Measurements from ENCODE around the gene ARX. TPM values are rescaled to one million over a fixed set of nuclear protein-coding genes. Genes with fewer than 3 reads are reported as not detected.

The ARX gene
- total and polyA plus RNA-seq, 2 donors (not counting 3 experiments of a cell fraction or from before 2014, with no cell fraction given), result not detected

- peaks cover 0 to 3% of the 10 kb centered on the region in 2 experiments for H3K27me3 ChIP-seq (ENCODE audit: control insufficient read depth in 2 of 2, insufficient read depth in 2 of 2, low read length in 2 of 2)
- no peaks in the 10 kb centered on the region for H3K9me3 ChIP-seq (replicated peaks; ENCODE audit: control insufficient read depth, insufficient read depth, low read length)
- ChIA-PET POLR2A (no interaction called here), CTCF (no interaction called here)
- H3K4me1 ChIP-seq (ENCODE audit: control insufficient read depth, extremely low read depth, insufficient read depth, low read length), result no peaks in the 10 kb centered on the region
- H4K20me1 ChIP-seq (replicated peaks; ENCODE audit: control insufficient read depth, extremely low read depth, insufficient read depth, low read length), result no peaks in the 10 kb centered on the region
- no peak overlapping the region for H3K4me3 ChIP-seq (replicated peaks in 1 of 3; ENCODE audit: insufficient read depth in 1 of 3, low read depth in 1 of 3, low read length in 3 of 3)
- H3K4me2 ChIP-seq (ENCODE audit: insufficient read depth, low read length), result no peak overlapping the region
- TF ChIP-seq JUN (IDR thresholded peaks at IDR 0.05; ENCODE audit: borderline replicate concordance, insufficient read depth, insufficient read length, low read depth) (no peak), MYC (IDR thresholded peaks at IDR 0.05; ENCODE audit: low read depth, low read length) (no peak), MAX (IDR thresholded peaks at IDR 0.05; ENCODE audit: insufficient read depth, insufficient read length) (no peak), POLR2AphosphoS5 (IDR thresholded peaks at IDR 0.05; ENCODE audit: insufficient read depth, low read depth, low read length) (no peak), GATA2 (IDR thresholded peaks at IDR 0.05; ENCODE audit: insufficient read depth, insufficient read length, low read depth, low read length) (no peak), CTCF (IDR thresholded peaks at IDR 0.05; ENCODE audit: extremely low read depth in 1 of 2, insufficient read depth in 1 of 2, low read depth in 1 of 2, low read length in 2 of 2) (no peak), FOS (IDR thresholded peaks at IDR 0.05; ENCODE audit: borderline replicate concordance, insufficient read depth, low read length) (no peak), POLR2A (IDR thresholded peaks at IDR 0.05; ENCODE audit: low read depth, low read length) (no peak), EZH2 (IDR thresholded peaks at IDR 0.05; ENCODE audit: borderline replicate concordance, low read depth, low read length, severe bottlenecking) (no peak)
- H2AFZ ChIP-seq (ENCODE audit: low read depth, low read length), result no peak overlapping the region
- FAIRE-seq (peak; percentile 47), DNase-seq (ENCODE audit: low read depth, low spot score) (no peak)
- no peak overlapping the region for H3K9ac ChIP-seq (replicated peaks; ENCODE audit: extremely low read depth, insufficient read depth, low read length)
- H3K36me3 ChIP-seq (ENCODE audit: control insufficient read depth in 2 of 2, extremely low read depth in 1 of 2, insufficient read depth in 2 of 2, low read length in 2 of 2), result no peaks in the 10 kb centered on the region
- no peak overlapping the region for H3K27ac ChIP-seq (ENCODE audit: insufficient read depth, low read depth, low read length)
- no peaks in the 10 kb centered on the region for H3K9me1 ChIP-seq (replicated peaks; ENCODE audit: control insufficient read depth, extremely low read depth, insufficient read depth, low read length)
- BruUV-seq (replicated peaks), result no TSS peak
- dilution Hi-C loops (cut with MboI; ENCODE audit: extremely low pct_ligation_motif_present, low sequenced_read_pairs) (no loop called here), intact Hi-C loops (cut with micrococcal nuclease) (no loop called here)
- no peaks in the 10 kb centered on the region for H3K79me2 ChIP-seq (ENCODE audit: control insufficient read depth, insufficient read depth, low read length)
Measured at GRCh38 chrX:25052798-25053534, 37.2 kb upstream of the ARX start.
